ENCODE results near the gene ROS1.

DNA sequence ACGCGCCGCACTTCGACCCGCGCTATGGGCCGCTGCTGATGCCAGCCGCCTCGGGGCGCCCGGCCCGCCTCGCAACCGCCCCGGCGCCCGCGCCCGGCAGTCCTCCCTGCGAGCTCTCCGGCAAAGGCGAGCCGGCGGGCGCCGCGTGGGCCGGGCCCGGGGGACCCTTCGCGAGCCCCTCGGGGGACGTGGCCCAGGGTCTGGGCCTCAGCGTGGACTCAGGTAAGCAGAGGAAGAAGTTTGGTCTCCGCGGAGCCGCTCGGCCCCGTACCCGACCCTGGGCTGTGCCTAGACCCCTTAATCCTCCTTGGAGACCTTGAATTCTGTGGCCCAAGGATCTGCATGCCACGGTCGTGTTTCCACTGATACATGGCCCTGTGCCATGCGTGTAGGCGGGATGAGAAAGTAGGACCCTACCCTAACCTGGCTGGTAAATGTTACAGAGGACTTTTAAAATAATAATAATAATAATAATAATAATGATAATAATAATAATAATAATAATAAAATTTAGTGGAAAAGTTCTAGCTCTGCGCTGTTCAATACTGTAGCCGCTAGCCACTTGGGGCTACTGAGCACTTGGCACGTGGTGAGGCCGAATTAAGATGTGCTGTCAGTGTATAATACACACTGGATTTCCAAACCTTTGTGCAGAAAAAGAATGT, 154.8 kb downstream of the ROS1 start:
- TF ChIP-seq, protein P1, sequence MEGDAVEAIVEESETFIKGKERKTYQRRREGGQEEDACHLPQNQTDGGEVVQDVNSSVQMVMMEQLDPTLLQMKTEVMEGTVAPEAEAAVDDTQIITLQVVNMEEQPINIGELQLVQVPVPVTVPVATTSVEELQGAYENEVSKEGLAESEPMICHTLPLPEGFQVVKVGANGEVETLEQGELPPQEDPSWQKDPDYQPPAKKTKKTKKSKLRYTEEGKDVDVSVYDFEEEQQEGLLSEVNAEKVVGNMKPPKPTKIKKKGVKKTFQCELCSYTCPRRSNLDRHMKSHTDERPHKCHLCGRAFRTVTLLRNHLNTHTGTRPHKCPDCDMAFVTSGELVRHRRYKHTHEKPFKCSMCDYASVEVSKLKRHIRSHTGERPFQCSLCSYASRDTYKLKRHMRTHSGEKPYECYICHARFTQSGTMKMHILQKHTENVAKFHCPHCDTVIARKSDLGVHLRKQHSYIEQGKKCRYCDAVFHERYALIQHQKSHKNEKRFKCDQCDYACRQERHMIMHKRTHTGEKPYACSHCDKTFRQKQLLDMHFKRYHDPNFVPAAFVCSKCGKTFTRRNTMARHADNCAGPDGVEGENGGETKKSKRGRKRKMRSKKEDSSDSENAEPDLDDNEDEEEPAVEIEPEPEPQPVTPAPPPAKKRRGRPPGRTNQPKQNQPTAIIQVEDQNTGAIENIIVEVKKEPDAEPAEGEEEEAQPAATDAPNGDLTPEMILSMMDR (conservative IDR thresholded peaks at IDR 0.05 in 1 of 2, IDR thresholded peaks at IDR 0.05 in 1 of 2; ENCODE audit: low read depth in 1 of 2, low read length in 2 of 2), result no peak
- TF ChIP-seq EZH2 (IDR thresholded peaks at IDR 0.05; ENCODE audit: low read length, missing control alignments), result peak; percentile 87
